Ascending aorta (tissue), 2 donors: Measurements from ENCODE around the gene ARGLU1. TPM values are rescaled to one million over a fixed set of nuclear protein-coding genes. Genes with fewer than 3 reads are reported as not detected.

Experiments
- DNase-seq, 2 donors: peaks; one replicate each; pipeline ENCODE4 v3.0.0-alpha.2; 2019; ENCODE audit warnings: low spot score in 2 of 2
- H3K27ac ChIP-seq, 2 donors: fragments of 200-600 bp; sonication (generic); one replicate each; pipeline ENCODE4 v1.5.1; 2016 to 2017; ENCODE audit warnings: mild to moderate bottlenecking in 1 of 2
- H3K27me3 ChIP-seq: fragments of 200-600 bp; sonication (generic); one replicate; pipeline ENCODE4 v1.5.1; 2017
- H3K36me3 ChIP-seq, 2 donors: fragments of 200-600 bp; sonication (generic); one replicate each; pipeline ENCODE4 v1.5.1; 2016
- H3K4me1 ChIP-seq, 2 donors: fragments of 200-600 bp; sonication (generic); one replicate each; pipeline ENCODE4 v1.5.1; 2016 to 2017; ENCODE audit warnings: mild to moderate bottlenecking in 1 of 2
- H3K4me3 ChIP-seq, 2 donors: fragments of 200-600 bp; sonication (generic); one replicate each; pipeline ENCODE4 v1.5.1; 2016 to 2017; ENCODE audit warnings: mild to moderate bottlenecking in 1 of 2
- H3K9me3 ChIP-seq, 2 donors: fragments of 200-600 bp; sonication (generic); one replicate each; pipeline ENCODE4 v1.5.1; 2016
- CTCF ChIP-seq, 3 experiments: fragments of 200-600 bp in 2 of 3; fragments of 450-650 bp in 1 of 3; sonication (generic) in 2 of 3; IDR thresholded peaks; one replicate each; pipeline ENCODE4 v1.5.1; 2016 to 2019; ENCODE audit warnings: antibody characterized with exemption in 3 of 3, mild to moderate bottlenecking in 1 of 3, moderate library complexity in 1 of 3
- intact Hi-C: fragments of 100-400 bp; cut with DNase I; formaldehyde crosslinking; loops from one replicate; pipeline ENCODE4 v1.15.1; 2023
- total RNA-seq: library from RNA; depleted of rRNA; stranded (reverse); fragments of >200 nt; gene quantifications from one replicate; pipeline ENCODE4 v1.1.0, GENCODE V29; 2016

ARGLU1 gene
- total RNA-seq, 1 donor from 2014 or later = 79.7 TPM

GRCh38 chr13:106594980-106595379 lies 27.0 kb upstream of the ARGLU1 start:
- no peak for DNase-seq
- H3K9me3 ChIP-seq = no peaks in the 10 kb centered on the region
- no peak overlapping the region for H3K4me3 ChIP-seq
- peaks cover 0 to 8% of the 10 kb centered on the region in 2 donors for H3K4me1 ChIP-seq
- no peak overlapping the region for H3K27ac ChIP-seq
- H3K36me3 ChIP-seq = no peaks in the 10 kb centered on the region
- TF ChIP-seq CTCF (IDR thresholded peaks at IDR 0.05) = no peak
- H3K27me3 ChIP-seq = no peaks in the 10 kb centered on the region
- intact Hi-C loops = no loop called here

DNA sequence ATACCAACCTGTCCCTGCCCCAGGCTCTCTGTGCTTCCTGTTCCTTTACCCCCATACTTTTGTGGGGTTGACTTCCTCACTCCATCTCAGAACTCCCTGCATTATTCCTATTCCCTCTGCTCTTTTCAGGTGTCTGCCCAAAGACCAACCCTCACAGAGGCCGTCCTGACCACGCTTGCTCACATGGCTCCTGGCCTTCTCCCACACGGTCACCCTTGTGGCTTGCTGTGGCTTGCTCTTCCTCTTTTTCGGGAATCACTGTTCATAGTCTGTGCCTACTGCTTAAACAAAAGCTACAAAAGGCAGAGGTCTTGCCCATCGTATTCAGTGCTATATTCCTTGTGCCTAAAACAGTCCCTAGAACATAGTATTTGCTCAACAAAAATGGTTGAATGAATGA lies 25.2 kb upstream of the ARGLU1 start:
- peaks cover 0 to 8% of the 10 kb centered on the region in 2 donors for H3K4me1 ChIP-seq
- H3K36me3 ChIP-seq = no peaks in the 10 kb centered on the region
- no peaks in the 10 kb centered on the region for H3K27me3 ChIP-seq
- DNase-seq = no peak
- H3K4me3 ChIP-seq = no peak overlapping the region
- TF ChIP-seq CTCF (IDR thresholded peaks at IDR 0.05) = no peak
- intact Hi-C loops = no loop called here
- H3K27ac ChIP-seq = no peak overlapping the region
- H3K9me3 ChIP-seq = no peaks in the 10 kb centered on the region

GRCh38 chr13:106591299-106591698 lies 23.4 kb upstream of the ARGLU1 start:
- Histone ChIP-seq H3K4me3 (no peak overlapping the region), H3K9me3 (no peaks in the 10 kb centered on the region), H3K27ac (no peak overlapping the region), H3K27me3 (no peaks in the 10 kb centered on the region), H3K4me1 (peaks cover 0 to under 1% of the 10 kb centered on the region in 2 donors), H3K36me3 (no peaks in the 10 kb centered on the region)
- DNase-seq = no peak
- intact Hi-C loops = no loop called here
- TF ChIP-seq CTCF (IDR thresholded peaks at IDR 0.05) = no peak

DNA sequence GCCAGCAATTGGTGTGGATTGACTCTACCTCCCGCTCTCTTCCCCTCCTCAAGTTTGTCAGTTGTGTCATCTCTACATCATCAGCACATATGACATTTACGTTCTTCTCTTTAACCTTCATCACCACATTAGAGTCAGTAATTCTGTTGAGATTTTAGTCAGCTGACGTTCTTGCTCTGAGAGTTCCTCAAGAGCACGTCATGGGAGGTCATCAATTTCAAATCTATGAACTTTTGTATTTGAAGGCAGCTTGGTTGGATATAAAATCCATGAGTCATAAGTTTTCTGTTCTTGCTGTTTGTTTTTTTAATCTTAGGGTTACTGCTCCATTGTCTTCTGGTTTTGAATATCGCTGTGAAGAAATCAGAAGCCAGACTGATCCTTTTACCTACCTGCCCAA lies 21.8 kb upstream of the ARGLU1 start:
- Histone ChIP-seq H3K4me3 (no peak overlapping the region), H3K4me1 (no peaks in the 10 kb centered on the region), H3K36me3 (no peaks in the 10 kb centered on the region), H3K9me3 (no peaks in the 10 kb centered on the region), H3K27ac (no peak overlapping the region), H3K27me3 (no peaks in the 10 kb centered on the region)
- no peak for DNase-seq
- no peak for TF ChIP-seq CTCF (IDR thresholded peaks at IDR 0.05)
- intact Hi-C loops = no loop called here

- Histone ChIP-seq H3K4me3 (no peak overlapping the region), H3K4me1 (no peaks in the 10 kb centered on the region), H3K9me3 (no peaks in the 10 kb centered on the region), H3K36me3 (no peaks in the 10 kb centered on the region), H3K27ac (no peak overlapping the region), H3K27me3 (no peaks in the 10 kb centered on the region)
- intact Hi-C loops = no loop called here
- no peak for DNase-seq
- TF ChIP-seq CTCF (IDR thresholded peaks at IDR 0.05) = no peak
Observed at GRCh38 chr13:106588367-106588766, 20.4 kb upstream of the ARGLU1 start.

DNA sequence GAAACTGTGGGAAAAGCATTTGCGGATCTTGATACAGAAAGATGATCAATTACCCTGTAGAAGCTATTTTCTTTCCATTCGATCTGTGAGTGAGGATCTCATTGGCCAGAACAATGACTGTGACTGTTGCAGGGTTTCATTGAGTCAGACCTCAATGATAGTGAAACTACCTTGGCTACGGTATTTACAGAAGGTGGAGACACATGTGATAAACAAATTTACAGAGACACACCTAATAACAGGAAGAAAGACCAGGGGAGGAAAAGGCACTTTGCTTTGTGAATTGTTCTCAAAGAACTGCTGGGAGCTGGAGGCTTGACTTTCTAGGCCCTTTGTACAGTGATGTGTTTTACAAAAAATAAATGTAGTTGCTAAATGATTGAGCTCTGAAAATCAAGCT lies 19.9 kb upstream of the ARGLU1 start:
- intact Hi-C loops = no loop called here

More for the DNA sequence above, 19.9 kb upstream of the ARGLU1 start:
- no peak for DNase-seq
- Histone ChIP-seq H3K27me3 (no peaks in the 10 kb centered on the region), H3K4me1 (no peaks in the 10 kb centered on the region), H3K4me3 (no peak overlapping the region), H3K36me3 (no peaks in the 10 kb centered on the region), H3K27ac (no peak overlapping the region), H3K9me3 (no peaks in the 10 kb centered on the region)
- no peak for TF ChIP-seq CTCF (IDR thresholded peaks at IDR 0.05)
